HFF-Myc (cell line): ENCODE results near the gene CLUH.

Experiments
- DNase-seq: peaks from one replicate; pipeline ENCODE4 v3.0.0-alpha.2; 2011; ENCODE audit warnings: low read depth; ENCODE audit errors: extremely low read depth
- H3K4me3 ChIP-seq: replicated peaks from 2 replicates; pipeline ENCODE4 v1.5.1; 2011; ENCODE audit warnings: low read depth, mild to moderate bottlenecking, control low read depth, low read length
- TF ChIP-seq, protein P1 (sequence below): IDR thresholded peaks from 2 replicates; pipeline ENCODE4 v1.5.1; 2012; ENCODE audit warnings: mild to moderate bottlenecking, low read depth, low read length, control low read depth; ENCODE audit errors: missing control alignments

CLUH gene

DNA sequence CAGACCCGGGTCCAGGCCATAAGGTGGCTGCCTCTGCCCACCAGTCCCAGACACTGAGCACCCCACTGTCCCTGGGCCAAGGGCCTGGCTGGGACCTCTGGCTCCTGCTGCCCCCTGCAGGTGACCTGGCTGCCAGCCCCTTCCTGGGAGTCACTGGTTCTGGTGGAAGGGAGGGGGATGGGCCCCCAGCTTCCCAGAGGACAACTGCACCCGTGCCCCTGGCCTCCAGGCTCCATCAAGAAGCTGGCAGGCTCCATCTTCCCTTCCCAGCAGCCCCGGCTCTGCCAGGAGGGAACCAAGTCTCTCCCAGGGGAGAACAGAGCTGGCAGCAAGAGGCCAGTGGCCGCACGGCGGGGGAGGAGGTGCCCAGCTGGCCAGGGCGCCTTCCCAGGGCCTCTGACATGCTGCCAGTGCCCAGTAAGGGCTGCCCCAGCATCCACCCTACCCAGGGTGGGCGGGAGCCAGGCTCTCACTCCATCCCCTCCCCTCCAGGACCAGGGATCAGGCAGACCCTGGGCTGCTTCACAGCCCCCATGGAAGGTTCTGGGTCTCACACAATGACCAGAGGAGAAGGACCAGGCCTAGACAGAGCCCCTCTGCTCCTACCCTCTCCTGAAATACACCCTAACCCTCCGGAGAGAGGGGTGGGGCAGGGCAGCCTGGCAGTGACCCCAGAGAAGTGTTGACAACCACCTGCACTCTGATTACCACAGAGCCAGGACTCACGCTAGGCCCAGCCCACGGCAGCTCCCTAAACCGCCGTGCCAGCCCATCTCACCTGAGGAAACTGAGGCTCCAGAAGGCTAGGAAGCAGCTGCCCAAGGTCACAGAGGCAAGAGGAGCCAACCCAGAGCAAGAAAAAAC lies 3.6 kb downstream of the CLUH start:
- no peak for DNase-seq
- TF ChIP-seq, protein P1, sequence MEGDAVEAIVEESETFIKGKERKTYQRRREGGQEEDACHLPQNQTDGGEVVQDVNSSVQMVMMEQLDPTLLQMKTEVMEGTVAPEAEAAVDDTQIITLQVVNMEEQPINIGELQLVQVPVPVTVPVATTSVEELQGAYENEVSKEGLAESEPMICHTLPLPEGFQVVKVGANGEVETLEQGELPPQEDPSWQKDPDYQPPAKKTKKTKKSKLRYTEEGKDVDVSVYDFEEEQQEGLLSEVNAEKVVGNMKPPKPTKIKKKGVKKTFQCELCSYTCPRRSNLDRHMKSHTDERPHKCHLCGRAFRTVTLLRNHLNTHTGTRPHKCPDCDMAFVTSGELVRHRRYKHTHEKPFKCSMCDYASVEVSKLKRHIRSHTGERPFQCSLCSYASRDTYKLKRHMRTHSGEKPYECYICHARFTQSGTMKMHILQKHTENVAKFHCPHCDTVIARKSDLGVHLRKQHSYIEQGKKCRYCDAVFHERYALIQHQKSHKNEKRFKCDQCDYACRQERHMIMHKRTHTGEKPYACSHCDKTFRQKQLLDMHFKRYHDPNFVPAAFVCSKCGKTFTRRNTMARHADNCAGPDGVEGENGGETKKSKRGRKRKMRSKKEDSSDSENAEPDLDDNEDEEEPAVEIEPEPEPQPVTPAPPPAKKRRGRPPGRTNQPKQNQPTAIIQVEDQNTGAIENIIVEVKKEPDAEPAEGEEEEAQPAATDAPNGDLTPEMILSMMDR = peak; percentile 48
- peak overlapping the region; percentile 98; the same call in 1 of the 2 replicates for H3K4me3 ChIP-seq

DNA sequence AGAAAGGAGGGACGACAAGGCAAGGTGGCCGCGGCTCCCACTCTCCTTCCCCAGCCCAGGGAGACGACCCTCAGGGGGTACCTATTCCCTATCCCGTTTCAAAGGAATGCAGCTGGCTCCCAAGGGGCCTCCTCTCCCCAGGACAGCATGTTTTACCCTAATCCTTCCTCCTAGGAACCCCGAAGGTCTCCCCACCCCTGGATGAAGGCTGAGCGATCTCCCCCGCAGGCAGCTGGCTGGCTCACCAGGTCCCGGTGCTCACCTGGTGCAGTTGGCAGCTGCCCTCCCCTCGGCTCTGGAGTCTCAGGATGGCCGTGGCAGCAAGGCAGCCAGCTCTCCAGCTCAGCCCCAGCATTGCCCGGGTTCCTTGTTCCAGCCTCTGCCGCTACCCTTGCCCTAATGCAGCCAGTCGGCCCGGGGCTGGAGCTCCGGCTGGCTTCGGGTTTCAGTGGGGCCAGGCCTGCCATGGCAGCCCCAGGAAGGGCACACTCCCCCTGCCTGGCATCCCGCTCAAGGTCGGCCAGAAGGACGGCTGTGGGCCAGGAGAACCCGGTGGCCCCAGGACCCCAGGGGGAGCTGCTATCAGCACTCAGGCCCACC lies 4.6 kb downstream of the CLUH start:
- TF ChIP-seq, protein P1 = no peak

GRCh38 chr17:2705888-2706795 lies 5.4 kb downstream of the CLUH start:
- TF ChIP-seq, protein P1 = no peak
- H3K4me3 ChIP-seq = no peak overlapping the region
- no peak for DNase-seq

More for the DNA sequence above, 4.6 kb downstream of the CLUH start:
- no peak for DNase-seq
- H3K4me3 ChIP-seq = no peak overlapping the region

DNA sequence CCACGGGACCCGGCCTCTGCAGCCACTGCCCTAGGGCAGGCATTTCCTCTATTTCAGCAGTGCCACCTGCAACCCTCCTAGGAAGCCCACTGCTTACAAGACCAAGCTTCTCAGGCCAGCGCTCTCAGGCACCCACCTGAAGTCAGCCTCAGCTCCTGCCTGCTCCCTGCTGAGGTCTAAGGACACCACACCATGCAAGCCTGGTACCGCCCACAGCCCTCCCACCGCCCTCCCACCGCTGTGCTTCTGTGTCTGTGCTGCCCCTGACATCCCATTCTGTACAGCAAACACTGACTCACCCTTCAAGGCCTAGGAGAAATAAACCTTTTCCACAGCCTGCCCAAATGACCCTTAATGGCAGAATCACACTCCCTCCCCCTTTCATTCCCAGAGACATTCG lies 6.3 kb downstream of the CLUH start:
- no peak overlapping the region for H3K4me3 ChIP-seq
- no peak for DNase-seq
- TF ChIP-seq, protein P1 = no peak

- no peak for DNase-seq
- TF ChIP-seq, protein P1 = no peak
- H3K4me3 ChIP-seq = no peak overlapping the region
These were observed 6.7 kb downstream of the CLUH start for GRCh38 chr17:2704890-2705248.

DNA sequence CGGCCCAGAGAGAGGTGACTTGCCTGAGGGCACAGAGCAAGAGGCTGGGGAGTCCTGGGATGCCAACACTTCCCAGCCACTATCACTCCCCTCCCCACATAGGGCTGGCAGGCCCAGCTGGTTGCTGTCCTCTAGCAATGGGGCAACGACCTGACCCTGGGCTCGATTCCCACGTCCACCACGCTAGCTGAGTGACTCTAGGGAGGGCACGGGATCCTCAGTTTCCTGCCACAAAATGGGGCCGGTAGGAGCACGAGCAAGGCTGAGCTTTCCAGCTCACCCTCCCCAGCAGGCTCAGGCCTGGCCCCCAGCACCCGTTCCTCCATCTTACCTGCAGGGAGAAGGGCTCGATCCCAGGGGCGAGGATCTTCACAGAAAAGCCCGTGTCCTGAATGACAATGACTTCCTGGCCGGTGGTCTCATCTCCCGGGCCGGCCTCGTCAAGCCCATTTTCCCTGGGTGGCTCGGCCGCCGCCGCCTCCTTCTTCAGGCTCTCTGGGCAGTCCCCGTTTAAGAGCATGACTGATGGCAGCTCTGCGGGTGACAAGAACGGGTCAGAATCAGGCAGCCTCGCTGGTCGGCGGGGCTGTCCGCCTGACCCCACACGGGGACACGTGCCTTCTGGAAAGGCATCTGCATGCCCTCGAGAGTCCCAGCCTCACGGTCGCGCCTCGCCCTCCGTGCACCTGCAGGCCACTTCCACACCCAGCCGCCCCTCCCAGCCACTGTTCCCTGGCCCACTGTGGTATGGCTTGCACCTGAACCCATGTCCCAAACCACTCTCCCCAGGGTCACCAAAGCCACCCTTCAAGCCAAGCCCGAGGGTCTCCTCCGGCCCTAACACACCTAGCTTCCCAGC lies 7.3 kb downstream of the CLUH start:
- TF ChIP-seq, protein P1 = no peak
- H3K4me3 ChIP-seq = no peak overlapping the region
- DNase-seq = no peak
